Brain microvascular endothelial cell (primary cell): ENCODE data around the gene MCRIP1.

Source experiments
- DNase-seq: peaks from one replicate; pipeline ENCODE4 v3.0.0-alpha.2; 2020
- H3K27ac ChIP-seq: fragments of 250-450 bp; sonication (Bioruptor Pico); 2 replicates; pipeline ENCODE4 v1.5.1; 2020; ENCODE audit warnings: mild to moderate bottlenecking, moderate library complexity
- H3K27me3 ChIP-seq: fragments of 250-450 bp; sonication (Bioruptor Pico); replicated peaks from 2 replicates; pipeline ENCODE4 v1.5.1; 2020; ENCODE audit warnings: mild to moderate bottlenecking
- H3K36me3 ChIP-seq: fragments of 250-450 bp; sonication (Bioruptor Pico); replicated peaks from 2 replicates; pipeline ENCODE4 v1.5.1; 2020; ENCODE audit warnings: mild to moderate bottlenecking
- H3K4me3 ChIP-seq: 2 replicates; pipeline ENCODE4 v1.5.1; 2011; ENCODE audit warnings: low read depth, mild to moderate bottlenecking, control low read depth, low read length, moderate library complexity
- CTCF ChIP-seq: IDR thresholded peaks from 2 replicates; pipeline ENCODE4 v1.5.1; 2011; ENCODE audit warnings: low read depth, mild to moderate bottlenecking, moderate library complexity, low read length, control low read depth, inconsistent platforms; ENCODE audit errors: missing control alignments
- in situ Hi-C: cut with HindIII; loops from 2 replicates; pipeline ENCODE4 v1.10.0; 2017; ENCODE audit warnings: low sequenced_read_pairs, low pct_ligation_motif_present

MCRIP1 gene

GRCh38 chr17:81870981-81871386, 37.9 kb upstream of the MCRIP1 start, which contains the start of gene ARHGDIA:
Gene ARHGDIA, minus strand, starts transcription at chr17:81871337. Its CDS starts 1,407 bp downstream, at chr17:81869930.
- TF ChIP-seq CTCF, result no peak
- H3K4me3 ChIP-seq, result peak within 1 kb of the TSS; percentile 83
- no peak for DNase-seq
- H3K36me3 ChIP-seq, result peaks cover 24% of the 10 kb centered on the region
- in situ Hi-C loops, result no loop called here
- H3K27me3 ChIP-seq, result no peaks in the 10 kb centered on the region
- H3K27ac ChIP-seq, result peak within 1 kb of the TSS; percentile 88

- H3K27me3 ChIP-seq, result no peaks in the 10 kb centered on the region
- peaks cover 24% of the 10 kb centered on the region for H3K36me3 ChIP-seq
- in situ Hi-C loops, result no loop called here
- TF ChIP-seq CTCF, result no peak
- peak; percentile 40 for DNase-seq
- peak overlapping the region; percentile 84 for H3K27ac ChIP-seq
- peak overlapping the region; percentile 83 for H3K4me3 ChIP-seq
Observed at GRCh38 chr17:81870131-81870980, 37.3 kb upstream of the MCRIP1 start.

- in situ Hi-C loops, result no loop called here
- DNase-seq, result peak; percentile 9
- peak; percentile 76 for TF ChIP-seq CTCF
Observed at GRCh38 chr17:81869221-81870130, 36.4 kb upstream of the MCRIP1 start.

GRCh38 chr17:81868674-81869220, 35.7 kb upstream of the MCRIP1 start:
- peak; percentile 79 for DNase-seq
- no peak for TF ChIP-seq CTCF
- peak overlapping the region; percentile 83 for H3K4me3 ChIP-seq
- H3K36me3 ChIP-seq, result peaks cover 24% of the 10 kb centered on the region
- in situ Hi-C loops, result no loop called here
- H3K27ac ChIP-seq, result peak overlapping the region; percentile 7
- H3K27me3 ChIP-seq, result no peaks in the 10 kb centered on the region

More at GRCh38 chr17:81869221-81870130, 36.4 kb upstream of the MCRIP1 start:
- no peaks in the 10 kb centered on the region for H3K27me3 ChIP-seq
- peak overlapping the region; percentile 83 for H3K4me3 ChIP-seq
- peak overlapping the region; percentile 84 for H3K27ac ChIP-seq
- H3K36me3 ChIP-seq, result peaks cover 24% of the 10 kb centered on the region

- Histone ChIP-seq H3K4me3 (no peak overlapping the region), H3K36me3 (peaks cover 24% of the 10 kb centered on the region), H3K27me3 (no peaks in the 10 kb centered on the region), H3K27ac (peak overlapping the region; percentile 50)
- peak; percentile 2 for DNase-seq
- in situ Hi-C loops, result no loop called here
- no peak for TF ChIP-seq CTCF
Observed at GRCh38 chr17:81867991-81868673, 35.0 kb upstream of the MCRIP1 start.
